Kidney epithelial cell (primary cell): ENCODE data around the gene PLEKHA4. TPM values are rescaled to one million over a fixed set of nuclear protein-coding genes. Genes with fewer than 3 reads are reported as not detected.

Experiments used
- DNase-seq: peaks from one replicate; pipeline ENCODE4 v3.0.0-alpha.2; 2010; ENCODE audit warnings: low read depth
- H3K27me3 ChIP-seq: 2 replicates; pipeline ENCODE4 v1.6.0; 2011; ENCODE audit warnings: low read length; ENCODE audit not compliant: control insufficient read depth, insufficient read depth
- H3K36me3 ChIP-seq: 2 replicates; pipeline ENCODE4 v1.5.1; 2011; ENCODE audit warnings: low read length; ENCODE audit not compliant: control insufficient read depth, insufficient read depth
- H3K4me3 ChIP-seq: 2 replicates; pipeline ENCODE4 v1.5.1; 2011; ENCODE audit warnings: low read depth, mild to moderate bottlenecking, control low read depth, low read length
- CTCF ChIP-seq: IDR thresholded peaks from 2 replicates; pipeline ENCODE4 v1.5.1; 2011; ENCODE audit warnings: mild to moderate bottlenecking, moderate library complexity, low read length, control low read depth, inconsistent platforms; ENCODE audit not compliant: insufficient read depth, poor library complexity, severe bottlenecking
- total RNA-seq: library from RNA; depleted of rRNA; stranded (reverse); fragments of >200 nt; gene quantifications from 2 replicates; pipeline ENCODE4 v1.2.3, GENCODE V29; 2015

Gene PLEKHA4
- total RNA-seq, 1 donor from 2014 or later = 11.1 TPM

GRCh38 chr19:48821633-48822032 lies 46.8 kb downstream of the PLEKHA4 start:
- no peaks in the 10 kb centered on the region for H3K36me3 ChIP-seq
- TF ChIP-seq CTCF = no peak
- no peak for DNase-seq
- no peak overlapping the region for H3K4me3 ChIP-seq
- no peaks in the 10 kb centered on the region for H3K27me3 ChIP-seq

- TF ChIP-seq CTCF = no peak
- DNase-seq = no peak
- Histone ChIP-seq H3K4me3 (no peak overlapping the region), H3K27me3 (no peaks in the 10 kb centered on the region), H3K36me3 (no peaks in the 10 kb centered on the region)
Observed at GRCh38 chr19:48819366-48819816, 49.0 kb downstream of the PLEKHA4 start.

- Histone ChIP-seq H3K4me3 (no peak overlapping the region), H3K36me3 (no peaks in the 10 kb centered on the region), H3K27me3 (no peaks in the 10 kb centered on the region)
- DNase-seq = no peak
- no peak for TF ChIP-seq CTCF
Observed at GRCh38 chr19:48818234-48818820, 50.1 kb downstream of the PLEKHA4 start.

GRCh38 chr19:48817585-48818124 lies 50.8 kb downstream of the PLEKHA4 start:
- TF ChIP-seq CTCF = no peak
- DNase-seq = no peak
- Histone ChIP-seq H3K36me3 (no peaks in the 10 kb centered on the region), H3K27me3 (no peaks in the 10 kb centered on the region), H3K4me3 (no peak overlapping the region)

- TF ChIP-seq CTCF = no peak
- Histone ChIP-seq H3K27me3 (no peaks in the 10 kb centered on the region), H3K4me3 (no peak overlapping the region), H3K36me3 (no peaks in the 10 kb centered on the region)
- no peak for DNase-seq
Observed at GRCh38 chr19:48815870-48816501, 52.4 kb downstream of the PLEKHA4 start.

- no peaks in the 10 kb centered on the region for H3K27me3 ChIP-seq
- DNase-seq = no peak
- no peaks in the 10 kb centered on the region for H3K36me3 ChIP-seq
- no peak overlapping the region for H3K4me3 ChIP-seq
- TF ChIP-seq CTCF = no peak
Observed at GRCh38 chr19:48814895-48815294, 53.5 kb downstream of the PLEKHA4 start.
